SK-N-SH (cell line): Measurements from ENCODE around the gene ITGA2. TPM values are rescaled to one million over a fixed set of nuclear protein-coding genes. Genes with fewer than 3 reads are reported as not detected.

Source experiments
- CTCF ChIA-PET: fragments of 300-600, 350-600 bp; formaldehyde crosslinking; extraction: SDS; loops from one replicate; lab custom pipeline; 2021; lab: Yijun Ruan, JAX
- POLR2A ChIA-PET: fragments of 350-600 bp; sonication (Branson Sonifier 250); formaldehyde crosslinking; extraction: SDS; loops from one replicate; lab custom pipeline; 2020; ENCODE audit warnings: antibody characterized with exemption, inconsistent platforms; lab: Yijun Ruan, JAX
- DNase-seq: peaks from one replicate; pipeline ENCODE4 v3.0.0; 2012
- H2AFZ ChIP-seq: fragments of 200-600 bp; sonication (generic); 2 replicates; pipeline ENCODE4 v1.8.1; 2016; ENCODE audit warnings: antibody characterized with exemption, mild to moderate bottlenecking, low read depth
- H3F3A ChIP-seq: fragments of 200-600 bp; sonication (generic); replicated peaks from 2 replicates; pipeline ENCODE3; 2016; ENCODE audit warnings: antibody characterized with exemption, mild to moderate bottlenecking; ENCODE audit not compliant: insufficient read depth
- H3K27ac ChIP-seq, 2 experiments: fragments of 200-500 bp in 1 of 2; fragments of 200-600 bp in 1 of 2; sonication (Bioruptor generic) in 1 of 2; sonication (generic), shearing (Covaris generic) in 1 of 2; 2 replicates each; pipeline versions ENCODE4 v1.5.1 to v1.6.1; 2014 to 2016; ENCODE audit warnings: low read depth in 2 of 2, inconsistent platforms in 1 of 2, low read length in 1 of 2, mild to moderate bottlenecking in 1 of 2, mixed read lengths in 1 of 2
- H3K27me3 ChIP-seq: fragments of 200-600 bp; sonication (generic), shearing (Covaris generic); 2 replicates; pipeline ENCODE4 v1.6.1; 2016; ENCODE audit warnings: mixed run types; ENCODE audit not compliant: insufficient read depth
- H3K36me3 ChIP-seq, 2 experiments: fragments of 200-500 bp in 1 of 2; fragments of 200-600 bp in 1 of 2; sonication (Bioruptor generic) in 1 of 2; sonication (generic) in 1 of 2; replicated peaks in 1 of 2; 2 replicates each; pipeline versions ENCODE3 to v1.5.1; 2014 to 2016; ENCODE audit warnings: low read length in 1 of 2, mild to moderate bottlenecking in 1 of 2; ENCODE audit not compliant: insufficient read depth in 2 of 2, control insufficient read depth in 1 of 2
- H3K4me1 ChIP-seq, 2 experiments: fragments of 200-500 bp in 1 of 2; fragments of 200-600 bp in 1 of 2; sonication (Bioruptor generic) in 1 of 2; sonication (generic), shearing (Covaris generic) in 1 of 2; 2 replicates each; pipeline versions ENCODE4 v1.5.1 to v1.6.1; 2014 to 2016; ENCODE audit warnings: low read depth in 1 of 2, low read length in 1 of 2, mixed run types in 1 of 2; ENCODE audit not compliant: insufficient read depth in 2 of 2, control insufficient read depth in 1 of 2
- H3K4me2 ChIP-seq: fragments of 200-600 bp; sonication (generic), shearing (Covaris generic); 2 replicates; pipeline ENCODE4 v1.6.1; 2017; ENCODE audit warnings: mixed run types
- H3K4me3 ChIP-seq, 2 experiments: fragments of 200-500 bp in 1 of 2; fragments of 200-600 bp in 1 of 2; sonication (Bioruptor generic) in 1 of 2; sonication (generic), shearing (Covaris generic) in 1 of 2; 2 replicates each; pipeline versions ENCODE4 v1.5.1 to v1.8.1; 2014 to 2016; ENCODE audit warnings: low read depth in 2 of 2, inconsistent platforms in 1 of 2, low read length in 1 of 2, mild to moderate bottlenecking in 1 of 2, mixed read lengths in 1 of 2, moderate library complexity in 1 of 2
- H3K79me2 ChIP-seq: fragments of 200-600 bp; sonication (generic); 2 replicates; pipeline ENCODE4 v1.8.1; 2017; ENCODE audit warnings: mild to moderate bottlenecking; ENCODE audit not compliant: insufficient read depth
- H3K9ac ChIP-seq: fragments of 200-600 bp; sonication (generic); 2 replicates; pipeline ENCODE4 v1.6.1; 2017; ENCODE audit warnings: mixed run types
- H3K9me2 ChIP-seq: fragments of 200-600 bp; sonication (generic); 2 replicates; pipeline ENCODE4 v1.6.1; 2017; ENCODE audit warnings: mixed run types
- H3K9me3 ChIP-seq: fragments of 200-600 bp; sonication (generic); 2 replicates; pipeline ENCODE4 v1.6.1; 2017; ENCODE audit warnings: mixed run types, mild to moderate bottlenecking, moderate library complexity
- H4K20me1 ChIP-seq: fragments of 200-600 bp; sonication (generic); 2 replicates; pipeline ENCODE4 v1.6.1; 2017; ENCODE audit warnings: mild to moderate bottlenecking, mixed run types; ENCODE audit not compliant: insufficient read depth
- EZH2phosphoT487 ChIP-seq: fragments of 200-600 bp; sonication (generic); IDR thresholded peaks from 2 replicates; pipeline ENCODE4 v1.6.1; 2017; ENCODE audit warnings: low read depth, mixed run types, mild to moderate bottlenecking, antibody characterized with exemption, moderate library complexity, borderline replicate concordance
- FOXJ3 ChIP-seq: sonication (generic); formaldehyde crosslinking; IDR thresholded peaks from 2 replicates; pipeline ENCODE4 v1.5.1; 2020; ENCODE audit warnings: mild to moderate bottlenecking, missing genetic modification reagents
- FOXM1 ChIP-seq: IDR thresholded peaks from 2 replicates; pipeline ENCODE4 v1.4.0; 2012; ENCODE audit warnings: low read depth, mild to moderate bottlenecking
- POLR2AphosphoS5 ChIP-seq: IDR thresholded peaks from 2 replicates; pipeline ENCODE4 v1.6.1; 2012; ENCODE audit warnings: low read depth, low read length
- RCOR1 ChIP-seq: fragments of 150-350 bp; IDR thresholded peaks from 2 replicates; pipeline ENCODE4 v1.6.1; 2017; ENCODE audit warnings: antibody characterized with exemption, low read length
- SIN3A ChIP-seq: IDR thresholded peaks from 2 replicates; pipeline ENCODE4 v1.6.1; 2012; ENCODE audit warnings: low read depth, mild to moderate bottlenecking, low read length, moderate library complexity, borderline replicate concordance
- SMC3 ChIP-seq: IDR thresholded peaks from 2 replicates; pipeline ENCODE4 v1.6.1; 2012; ENCODE audit warnings: low read depth, low read length, improper control_type of control experiment
- TCF12 ChIP-seq: IDR thresholded peaks from 2 replicates; pipeline ENCODE4 v1.4.0; 2012
- WGBS: methylation state at CpG from one replicate; pipeline ENCODE4 v1.1.6; 2017; ENCODE audit warnings: low lambda C conversion rate; 5-methylcytosine and 5-hydroxymethylcytosine counted together
- polyA plus RNA-seq, 3 experiments: library from polyadenylated mRNA; depleted of rRNA; stranded (reverse); fragments of >200 nt; gene quantifications; 2 replicates each; pipeline ENCODE4 v1.2.3, GENCODE V29; 2012
- TF ChIP-seq, protein P1 (sequence below): fragments of 200-600 bp; sonication (generic); IDR thresholded peaks from 2 replicates; pipeline ENCODE4 v1.6.1; 2017; ENCODE audit warnings: antibody characterized with exemption, mild to moderate bottlenecking, moderate library complexity
- TF ChIP-seq, protein P2 (sequence below): IDR thresholded peaks from 2 replicates; pipeline ENCODE4; 2012
- TF ChIP-seq, protein P3 (sequence below): IDR thresholded peaks from 2 replicates; pipeline ENCODE4 v1.4.0; 2012; ENCODE audit warnings: low read depth, borderline replicate concordance

Gene ITGA2
- polyA plus RNA-seq, 1 of the 3 experiments (the other 2 are of a cell fraction), result 38.2 TPM

DNA sequence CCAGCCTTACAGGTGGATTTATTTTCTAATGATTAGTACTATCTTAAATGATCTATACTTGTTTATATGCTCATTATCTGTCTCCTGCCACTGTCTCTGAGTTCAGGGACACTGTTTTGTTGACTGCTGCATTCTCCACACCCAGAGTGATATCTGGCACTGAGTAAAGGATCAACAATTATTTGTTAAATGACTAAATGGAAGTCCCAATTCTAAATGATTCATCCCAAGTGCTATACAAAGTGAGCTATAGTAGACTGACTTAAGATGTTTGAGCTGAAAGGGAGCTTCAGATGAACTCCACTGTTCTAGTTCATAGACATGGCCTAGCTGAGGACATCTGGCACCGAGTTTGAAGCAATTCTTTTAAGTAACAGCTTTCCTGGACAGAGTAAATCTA is 40.5 kb downstream of the ITGA2 start:
- DNase-seq, result no peak
- CTCF ChIA-PET, result no interaction called here
- WGBS, result 38% methylated on average over 1 of the region's 1 CpG
- H3K4me3 ChIP-seq, result no peak overlapping the region
- TF ChIP-seq SMC3 (no peak), RCOR1 (no peak)
- TF ChIP-seq, protein P1, sequence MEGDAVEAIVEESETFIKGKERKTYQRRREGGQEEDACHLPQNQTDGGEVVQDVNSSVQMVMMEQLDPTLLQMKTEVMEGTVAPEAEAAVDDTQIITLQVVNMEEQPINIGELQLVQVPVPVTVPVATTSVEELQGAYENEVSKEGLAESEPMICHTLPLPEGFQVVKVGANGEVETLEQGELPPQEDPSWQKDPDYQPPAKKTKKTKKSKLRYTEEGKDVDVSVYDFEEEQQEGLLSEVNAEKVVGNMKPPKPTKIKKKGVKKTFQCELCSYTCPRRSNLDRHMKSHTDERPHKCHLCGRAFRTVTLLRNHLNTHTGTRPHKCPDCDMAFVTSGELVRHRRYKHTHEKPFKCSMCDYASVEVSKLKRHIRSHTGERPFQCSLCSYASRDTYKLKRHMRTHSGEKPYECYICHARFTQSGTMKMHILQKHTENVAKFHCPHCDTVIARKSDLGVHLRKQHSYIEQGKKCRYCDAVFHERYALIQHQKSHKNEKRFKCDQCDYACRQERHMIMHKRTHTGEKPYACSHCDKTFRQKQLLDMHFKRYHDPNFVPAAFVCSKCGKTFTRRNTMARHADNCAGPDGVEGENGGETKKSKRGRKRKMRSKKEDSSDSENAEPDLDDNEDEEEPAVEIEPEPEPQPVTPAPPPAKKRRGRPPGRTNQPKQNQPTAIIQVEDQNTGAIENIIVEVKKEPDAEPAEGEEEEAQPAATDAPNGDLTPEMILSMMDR, result no peak
- TF ChIP-seq, all 33 proteins: peak for 0
- Histone ChIP-seq H3K27ac (peak overlapping the region in 1 of 2 experiments; percentile 97; a peak in 2 of 4 replicates), H3K4me2 (0 out of 2 replicates have a peak overlapping the region, but pooled peaks have one; percentile 21), H3F3A (peaks cover 85% of the 10 kb centered on the region), H2AFZ (no peak overlapping the region), H3K36me3 (peaks cover 3 to 49% of the 10 kb centered on the region in 2 experiments), H3K4me1 (peaks cover 6 to 75% of the 10 kb centered on the region in 2 experiments), H4K20me1 (no peaks in the 10 kb centered on the region), H3K79me2 (peaks cover 68% of the 10 kb centered on the region), H3K9me3 (no peaks in the 10 kb centered on the region), H3K9ac (no peak overlapping the region), H3K27me3 (no peaks in the 10 kb centered on the region), H3K9me2 (no peaks in the 10 kb centered on the region)
- POLR2A ChIA-PET, result no interaction called here

DNA sequence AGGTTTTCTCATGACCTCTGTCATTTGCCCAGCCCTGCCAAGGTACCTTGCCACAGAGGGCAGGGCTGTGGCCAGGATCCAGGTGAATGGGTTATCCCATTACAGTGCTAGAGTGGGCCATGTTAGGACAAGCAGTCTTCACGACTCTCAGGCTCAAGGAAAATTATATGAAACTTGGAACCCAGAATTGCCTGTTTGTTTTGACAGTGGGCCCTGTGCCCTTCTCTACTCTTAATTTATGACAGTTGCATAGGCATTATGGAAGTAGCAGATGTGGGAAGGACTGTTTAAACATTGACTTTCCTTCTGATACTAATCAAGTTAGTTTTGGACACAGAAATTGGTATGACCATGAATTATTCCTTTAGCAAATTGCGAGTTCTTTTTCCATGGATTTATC is 41.7 kb downstream of the ITGA2 start:
- Histone ChIP-seq H3K9me2 (no peaks in the 10 kb centered on the region), H3K4me2 (peak overlapping the region; percentile 19; the same call in 1 of the 2 replicates), H3K27ac (peak overlapping the region; percentile 87 to 97; a peak in 3 of 4 replicates), H3F3A (peaks cover 91% of the 10 kb centered on the region), H4K20me1 (no peaks in the 10 kb centered on the region), H3K79me2 (peaks cover 68% of the 10 kb centered on the region), H3K4me3 (no peak overlapping the region), H3K4me1 (peaks cover 5 to 73% of the 10 kb centered on the region in 2 experiments), H3K9ac (peak overlapping the region; percentile 65; the same call in 1 of the 2 replicates), H3K27me3 (no peaks in the 10 kb centered on the region), H2AFZ (no peak overlapping the region), H3K9me3 (no peaks in the 10 kb centered on the region), H3K36me3 (peaks cover 3 to 49% of the 10 kb centered on the region in 2 experiments)
- ChIA-PET CTCF (no interaction called here), POLR2A (no interaction called here)
- no peak for TF ChIP-seq POLR2AphosphoS5
- TF ChIP-seq FOXM1, result no peak
- TF ChIP-seq FOXJ3 (CRISPR knock-in tag), result no peak
- TF ChIP-seq EZH2phosphoT487, result no peak
- TF ChIP-seq, protein P2, sequence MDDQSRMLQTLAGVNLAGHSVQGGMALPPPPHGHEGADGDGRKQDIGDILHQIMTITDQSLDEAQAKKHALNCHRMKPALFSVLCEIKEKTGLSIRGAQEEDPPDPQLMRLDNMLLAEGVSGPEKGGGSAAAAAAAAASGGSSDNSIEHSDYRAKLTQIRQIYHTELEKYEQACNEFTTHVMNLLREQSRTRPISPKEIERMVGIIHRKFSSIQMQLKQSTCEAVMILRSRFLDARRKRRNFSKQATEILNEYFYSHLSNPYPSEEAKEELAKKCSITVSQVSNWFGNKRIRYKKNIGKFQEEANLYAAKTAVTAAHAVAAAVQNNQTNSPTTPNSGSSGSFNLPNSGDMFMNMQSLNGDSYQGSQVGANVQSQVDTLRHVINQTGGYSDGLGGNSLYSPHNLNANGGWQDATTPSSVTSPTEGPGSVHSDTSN, result 0 out of 2 replicates have a peak, but pooled peaks have one; percentile 4
- TF ChIP-seq SIN3A, result no peak
- no peak for TF ChIP-seq TCF12
- TF ChIP-seq, protein P3, sequence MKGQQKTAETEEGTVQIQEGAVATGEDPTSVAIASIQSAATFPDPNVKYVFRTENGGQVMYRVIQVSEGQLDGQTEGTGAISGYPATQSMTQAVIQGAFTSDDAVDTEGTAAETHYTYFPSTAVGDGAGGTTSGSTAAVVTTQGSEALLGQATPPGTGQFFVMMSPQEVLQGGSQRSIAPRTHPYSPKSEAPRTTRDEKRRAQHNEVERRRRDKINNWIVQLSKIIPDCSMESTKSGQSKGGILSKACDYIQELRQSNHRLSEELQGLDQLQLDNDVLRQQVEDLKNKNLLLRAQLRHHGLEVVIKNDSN, result no peak
- 57% methylated on average over 2 of the region's 2 CpGs for WGBS
- DNase-seq, result no peak
